AG10803 (cell line): Measurements from ENCODE around the gene GPALPP1.

Experiments
- DNase-seq: peaks from one replicate; pipeline ENCODE4 v3.0.0; 2010; ENCODE audit warnings: low read depth
- H3K4me3 ChIP-seq: 2 replicates; pipeline ENCODE4 v1.5.1; 2011; ENCODE audit warnings: mild to moderate bottlenecking, low read length, control low read depth
- CTCF ChIP-seq: conservative IDR thresholded peaks from 2 replicates; pipeline ENCODE4 v1.5.1; 2011; ENCODE audit warnings: mild to moderate bottlenecking, low read length, control low read depth, inconsistent platforms

The GPALPP1 gene

GRCh38 chr13:45048890-45049407, 59.6 kb downstream of the GPALPP1 start:
- TF ChIP-seq CTCF: no peak
- H3K4me3 ChIP-seq: no peak overlapping the region
- DNase-seq: no peak

GRCh38 chr13:45049478-45049877, 60.1 kb downstream of the GPALPP1 start:
- no peak for TF ChIP-seq CTCF
- H3K4me3 ChIP-seq: no peak overlapping the region

GRCh38 chr13:45051315-45051714, 62.0 kb downstream of the GPALPP1 start:
- no peak for TF ChIP-seq CTCF
- no peak for DNase-seq
- H3K4me3 ChIP-seq: no peak overlapping the region

More at GRCh38 chr13:45049478-45049877, 60.1 kb downstream of the GPALPP1 start:
- DNase-seq: no peak

GRCh38 chr13:45055198-45055901, 66.0 kb downstream of the GPALPP1 start:
- TF ChIP-seq CTCF: no peak
- DNase-seq: peak; percentile 95
- H3K4me3 ChIP-seq: peak overlapping the region; percentile 24

- no peak for TF ChIP-seq CTCF
- peak; percentile 82 for DNase-seq
- H3K4me3 ChIP-seq: peak overlapping the region; percentile 5
These were observed 66.7 kb downstream of the GPALPP1 start for GRCh38 chr13:45055902-45056648.

- no peak for TF ChIP-seq CTCF
- H3K4me3 ChIP-seq: no peak overlapping the region
- no peak for DNase-seq
These were observed 70.7 kb downstream of the GPALPP1 start for GRCh38 chr13:45060062-45060461.
